Liver (tissue), 9 donors: ENCODE results near the gene ARAP2. TPM values are rescaled to one million over a fixed set of nuclear protein-coding genes. Genes with fewer than 3 reads are reported as not detected.

Experiments
- DNase-seq: peaks from one replicate; pipeline ENCODE4 v3.0.0-alpha.2; 2017; ENCODE audit warnings: low spot score
- H3K27ac ChIP-seq, 2 donors: one replicate each; pipeline ENCODE4 v1.7.0; 2013; ENCODE audit warnings: inconsistent platforms in 2 of 2, low read length in 2 of 2, control low read depth in 1 of 2, low read depth in 1 of 2, mild to moderate bottlenecking in 1 of 2
- H3K27me3 ChIP-seq, 4 donors: one replicate each; pipeline versions ENCODE4 v1.6.1 to v1.7.0; 2013; ENCODE audit warnings: low read length in 3 of 4, inconsistent platforms in 1 of 4, mild to moderate bottlenecking in 1 of 4, moderate library complexity in 1 of 4; ENCODE audit not compliant: control insufficient read depth in 4 of 4, insufficient read depth in 4 of 4
- H3K36me3 ChIP-seq, 4 donors: one replicate each; pipeline versions ENCODE4 v1.6.1 to v1.7.0; 2013; ENCODE audit warnings: low read length in 3 of 4, mild to moderate bottlenecking in 3 of 4, low read depth in 1 of 4, moderate library complexity in 1 of 4; ENCODE audit not compliant: control insufficient read depth in 4 of 4, insufficient read depth in 3 of 4
- H3K4me1 ChIP-seq, 4 donors: one replicate each; pipeline versions ENCODE4 v1.6.1 to v1.7.0; 2013; ENCODE audit warnings: low read length in 3 of 4, mild to moderate bottlenecking in 3 of 4, moderate library complexity in 1 of 4; ENCODE audit not compliant: control insufficient read depth in 4 of 4, insufficient read depth in 4 of 4
- H3K4me3 ChIP-seq, 3 donors: one replicate each; pipeline versions ENCODE4 v1.6.1 to v1.7.0; 2013; ENCODE audit warnings: low read length in 3 of 3, control low read depth in 1 of 3, low read depth in 1 of 3, mild to moderate bottlenecking in 1 of 3
- H3K9ac ChIP-seq, 2 donors: one replicate each; pipeline ENCODE4 v1.7.0; 2013; ENCODE audit warnings: low read length in 2 of 2, mild to moderate bottlenecking in 2 of 2, moderate library complexity in 2 of 2, control low read depth in 1 of 2, low read depth in 1 of 2
- H3K9me3 ChIP-seq, 4 donors: one replicate each; pipeline versions ENCODE4 v1.6.1 to v1.7.0; 2013; ENCODE audit warnings: low read length in 3 of 4; ENCODE audit not compliant: control insufficient read depth in 4 of 4
- EGR1 ChIP-seq, 2 donors: IDR thresholded peaks; 2 replicates each; pipeline ENCODE4 v1.6.1; 2016 to 2018; ENCODE audit warnings: antibody characterized with exemption in 2 of 2, low read depth in 2 of 2
- FOXA1 ChIP-seq: IDR thresholded peaks from 2 replicates; pipeline ENCODE4 v1.6.1; 2016; ENCODE audit warnings: antibody characterized with exemption
- FOXA2 ChIP-seq: IDR thresholded peaks from 2 replicates; pipeline ENCODE4 v1.6.1; 2016; ENCODE audit warnings: antibody characterized with exemption
- GABPA ChIP-seq, 2 donors: IDR thresholded peaks in 1 of 2; conservative IDR thresholded peaks in 1 of 2; 2 replicates each; pipeline ENCODE4 v1.6.1; 2016; ENCODE audit warnings: antibody characterized with exemption in 2 of 2, mild to moderate bottlenecking in 1 of 2, moderate library complexity in 1 of 2
- HNF4A ChIP-seq, 2 donors: conservative IDR thresholded peaks; 2 replicates each; pipeline ENCODE4 v1.6.1; 2016; ENCODE audit warnings: antibody characterized with exemption in 2 of 2, mild to moderate bottlenecking in 2 of 2
- HNF4G ChIP-seq: IDR thresholded peaks from 2 replicates; pipeline ENCODE4 v1.6.1; 2016; ENCODE audit warnings: antibody characterized with exemption
- JUND ChIP-seq, 2 donors: IDR thresholded peaks; 2 replicates each; pipeline ENCODE4 v1.6.1; 2016; ENCODE audit warnings: antibody characterized with exemption in 2 of 2
- NR2F2 ChIP-seq: IDR thresholded peaks from 2 replicates; pipeline ENCODE4 v1.6.1; 2016; ENCODE audit warnings: antibody characterized with exemption
- RAD21 ChIP-seq, 2 donors: IDR thresholded peaks; 2 replicates each; pipeline ENCODE4 v1.6.1; 2016; ENCODE audit warnings: antibody characterized with exemption in 2 of 2, mild to moderate bottlenecking in 2 of 2
- RXRA ChIP-seq, 2 donors: IDR thresholded peaks; 2 replicates each; pipeline ENCODE4 v1.6.1; 2017 to 2018; ENCODE audit warnings: antibody characterized with exemption in 2 of 2, mild to moderate bottlenecking in 1 of 2
- SP1 ChIP-seq: IDR thresholded peaks from 2 replicates; pipeline ENCODE4 v1.6.1; 2018; ENCODE audit warnings: antibody characterized with exemption, mild to moderate bottlenecking
- TAF1 ChIP-seq: conservative IDR thresholded peaks from 2 replicates; pipeline ENCODE4 v1.6.1; 2016; ENCODE audit warnings: antibody characterized with exemption, mild to moderate bottlenecking
- YY1 ChIP-seq: IDR thresholded peaks from 2 replicates; pipeline ENCODE4 v1.6.1; 2016; ENCODE audit warnings: antibody characterized with exemption, mild to moderate bottlenecking
- WGBS: extraction: QIAGEN DNeasy Blood & Tissue Kit; methylation state at CpG from one replicate; pipeline ENCODE4 v1.1.7; 2013; 5-methylcytosine and 5-hydroxymethylcytosine counted together
- polyA plus RNA-seq, 2 donors: library from polyadenylated mRNA; stranded (reverse) in 1 of 2; unstranded in 1 of 2; fragments of 200-250 nt in 1 of 2; fragments of >200 nt in 1 of 2; fragmentation: Nextera tagmentation in 1 of 2; extraction: Ambion mirVana in 1 of 2; gene quantifications; one replicate each; pipeline versions ENCODE4 v1.2.1 to v1.2.3, GENCODE V29; 2013 to 2015
- total RNA-seq, 2 donors: library from RNA; depleted of rRNA; stranded (reverse); fragments of >200 nt; gene quantifications; one replicate each; pipeline ENCODE4 v1.2.3, GENCODE V29; 2014
- TF ChIP-seq, protein P1 (sequence below): IDR thresholded peaks from 2 replicates; pipeline ENCODE4 v1.6.1; 2016; ENCODE audit warnings: antibody characterized with exemption
- TF ChIP-seq, protein P2 (sequence below): IDR thresholded peaks from 2 replicates; pipeline ENCODE4 v1.6.1; 2016; ENCODE audit warnings: antibody characterized with exemption
- TF ChIP-seq, protein P3 (sequence below): IDR thresholded peaks from 2 replicates; pipeline ENCODE4 v1.6.1; 2016; ENCODE audit warnings: antibody characterized with exemption, mild to moderate bottlenecking
- TF ChIP-seq, protein P4 (sequence below): fragments of 150-350 bp; IDR thresholded peaks from 2 replicates; pipeline ENCODE4 v1.5.1; 2017; ENCODE audit warnings: improper control_type of control experiment, low read depth, low read length; ENCODE audit not compliant: missing input control
- TF ChIP-seq, protein P5 (sequence below): IDR thresholded peaks from 2 replicates; pipeline ENCODE4 v1.6.1; 2016; ENCODE audit warnings: antibody characterized with exemption
- donor health status: healthy.
- donor health status: healthy.
- donor health status: healthy.
- donor health status: healthy.
- donor health status: healthy.

Gene ARAP2
- total and polyA plus RNA-seq, 4 donors, result 1.6 to 23.6 (median 5.4) TPM

DNA sequence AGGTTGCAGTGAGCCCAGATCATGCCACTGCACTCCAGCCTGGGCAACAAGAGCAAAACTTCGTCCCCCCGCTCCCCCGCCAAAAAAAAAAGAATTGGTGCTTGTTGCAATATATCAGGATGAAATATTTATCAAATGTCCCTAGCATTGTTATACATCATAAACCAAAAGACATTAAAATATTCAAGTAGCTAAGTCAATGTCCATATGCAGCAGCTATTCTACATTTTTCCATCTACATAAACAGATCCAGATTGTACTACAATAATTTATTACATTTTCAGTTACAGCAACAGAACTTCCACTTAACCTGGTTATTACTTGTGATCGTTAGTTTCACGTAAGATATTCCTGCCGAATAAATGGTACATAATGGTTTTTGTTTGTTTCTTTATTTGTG, 64.1 kb downstream of the ARAP2 start:
- WGBS, result 96% methylated on average over 6 of the region's 6 CpGs
- no peak overlapping the region for H3K9ac ChIP-seq
- TF ChIP-seq, protein P1, sequence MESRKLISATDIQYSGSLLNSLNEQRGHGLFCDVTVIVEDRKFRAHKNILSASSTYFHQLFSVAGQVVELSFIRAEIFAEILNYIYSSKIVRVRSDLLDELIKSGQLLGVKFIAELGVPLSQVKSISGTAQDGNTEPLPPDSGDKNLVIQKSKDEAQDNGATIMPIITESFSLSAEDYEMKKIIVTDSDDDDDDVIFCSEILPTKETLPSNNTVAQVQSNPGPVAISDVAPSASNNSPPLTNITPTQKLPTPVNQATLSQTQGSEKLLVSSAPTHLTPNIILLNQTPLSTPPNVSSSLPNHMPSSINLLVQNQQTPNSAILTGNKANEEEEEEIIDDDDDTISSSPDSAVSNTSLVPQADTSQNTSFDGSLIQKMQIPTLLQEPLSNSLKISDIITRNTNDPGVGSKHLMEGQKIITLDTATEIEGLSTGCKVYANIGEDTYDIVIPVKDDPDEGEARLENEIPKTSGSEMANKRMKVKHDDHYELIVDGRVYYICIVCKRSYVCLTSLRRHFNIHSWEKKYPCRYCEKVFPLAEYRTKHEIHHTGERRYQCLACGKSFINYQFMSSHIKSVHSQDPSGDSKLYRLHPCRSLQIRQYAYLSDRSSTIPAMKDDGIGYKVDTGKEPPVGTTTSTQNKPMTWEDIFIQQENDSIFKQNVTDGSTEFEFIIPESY, result no peak
- TF ChIP-seq SP1 (no peak), FOXA1 (no peak), HNF4A (conservative IDR thresholded peaks at IDR 0.05) (no peak), RAD21 (IDR thresholded peaks at IDR 0.05) (no peak), NR2F2 (no peak), YY1 (no peak), EGR1 (IDR thresholded peaks at IDR 0.05; ENCODE audit: low read depth in 2 of 2) (no peak), RXRA (IDR thresholded peaks at IDR 0.05) (no peak), TAF1 (no peak), HNF4G (no peak), GABPA (IDR thresholded peaks at IDR 0.05 in 1 of 2, conservative IDR thresholded peaks at IDR 0.05 in 1 of 2) (no peak), JUND (IDR thresholded peaks at IDR 0.05) (no peak), FOXA2 (no peak)
- TF ChIP-seq, protein P2, sequence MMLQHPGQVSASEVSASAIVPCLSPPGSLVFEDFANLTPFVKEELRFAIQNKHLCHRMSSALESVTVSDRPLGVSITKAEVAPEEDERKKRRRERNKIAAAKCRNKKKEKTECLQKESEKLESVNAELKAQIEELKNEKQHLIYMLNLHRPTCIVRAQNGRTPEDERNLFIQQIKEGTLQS, result no peak
- TF ChIP-seq, protein P3, sequence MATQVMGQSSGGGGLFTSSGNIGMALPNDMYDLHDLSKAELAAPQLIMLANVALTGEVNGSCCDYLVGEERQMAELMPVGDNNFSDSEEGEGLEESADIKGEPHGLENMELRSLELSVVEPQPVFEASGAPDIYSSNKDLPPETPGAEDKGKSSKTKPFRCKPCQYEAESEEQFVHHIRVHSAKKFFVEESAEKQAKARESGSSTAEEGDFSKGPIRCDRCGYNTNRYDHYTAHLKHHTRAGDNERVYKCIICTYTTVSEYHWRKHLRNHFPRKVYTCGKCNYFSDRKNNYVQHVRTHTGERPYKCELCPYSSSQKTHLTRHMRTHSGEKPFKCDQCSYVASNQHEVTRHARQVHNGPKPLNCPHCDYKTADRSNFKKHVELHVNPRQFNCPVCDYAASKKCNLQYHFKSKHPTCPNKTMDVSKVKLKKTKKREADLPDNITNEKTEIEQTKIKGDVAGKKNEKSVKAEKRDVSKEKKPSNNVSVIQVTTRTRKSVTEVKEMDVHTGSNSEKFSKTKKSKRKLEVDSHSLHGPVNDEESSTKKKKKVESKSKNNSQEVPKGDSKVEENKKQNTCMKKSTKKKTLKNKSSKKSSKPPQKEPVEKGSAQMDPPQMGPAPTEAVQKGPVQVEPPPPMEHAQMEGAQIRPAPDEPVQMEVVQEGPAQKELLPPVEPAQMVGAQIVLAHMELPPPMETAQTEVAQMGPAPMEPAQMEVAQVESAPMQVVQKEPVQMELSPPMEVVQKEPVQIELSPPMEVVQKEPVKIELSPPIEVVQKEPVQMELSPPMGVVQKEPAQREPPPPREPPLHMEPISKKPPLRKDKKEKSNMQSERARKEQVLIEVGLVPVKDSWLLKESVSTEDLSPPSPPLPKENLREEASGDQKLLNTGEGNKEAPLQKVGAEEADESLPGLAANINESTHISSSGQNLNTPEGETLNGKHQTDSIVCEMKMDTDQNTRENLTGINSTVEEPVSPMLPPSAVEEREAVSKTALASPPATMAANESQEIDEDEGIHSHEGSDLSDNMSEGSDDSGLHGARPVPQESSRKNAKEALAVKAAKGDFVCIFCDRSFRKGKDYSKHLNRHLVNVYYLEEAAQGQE, result no peak
- TF ChIP-seq, protein P4, sequence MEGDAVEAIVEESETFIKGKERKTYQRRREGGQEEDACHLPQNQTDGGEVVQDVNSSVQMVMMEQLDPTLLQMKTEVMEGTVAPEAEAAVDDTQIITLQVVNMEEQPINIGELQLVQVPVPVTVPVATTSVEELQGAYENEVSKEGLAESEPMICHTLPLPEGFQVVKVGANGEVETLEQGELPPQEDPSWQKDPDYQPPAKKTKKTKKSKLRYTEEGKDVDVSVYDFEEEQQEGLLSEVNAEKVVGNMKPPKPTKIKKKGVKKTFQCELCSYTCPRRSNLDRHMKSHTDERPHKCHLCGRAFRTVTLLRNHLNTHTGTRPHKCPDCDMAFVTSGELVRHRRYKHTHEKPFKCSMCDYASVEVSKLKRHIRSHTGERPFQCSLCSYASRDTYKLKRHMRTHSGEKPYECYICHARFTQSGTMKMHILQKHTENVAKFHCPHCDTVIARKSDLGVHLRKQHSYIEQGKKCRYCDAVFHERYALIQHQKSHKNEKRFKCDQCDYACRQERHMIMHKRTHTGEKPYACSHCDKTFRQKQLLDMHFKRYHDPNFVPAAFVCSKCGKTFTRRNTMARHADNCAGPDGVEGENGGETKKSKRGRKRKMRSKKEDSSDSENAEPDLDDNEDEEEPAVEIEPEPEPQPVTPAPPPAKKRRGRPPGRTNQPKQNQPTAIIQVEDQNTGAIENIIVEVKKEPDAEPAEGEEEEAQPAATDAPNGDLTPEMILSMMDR, result no peak
- TF ChIP-seq, protein P5, sequence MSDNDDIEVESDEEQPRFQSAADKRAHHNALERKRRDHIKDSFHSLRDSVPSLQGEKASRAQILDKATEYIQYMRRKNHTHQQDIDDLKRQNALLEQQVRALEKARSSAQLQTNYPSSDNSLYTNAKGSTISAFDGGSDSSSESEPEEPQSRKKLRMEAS, result no peak
- H3K27me3 ChIP-seq, result no peaks in the 10 kb centered on the region
- peaks cover 0 to 9% (median under 1%) of the 10 kb centered on the region in 4 donors for H3K36me3 ChIP-seq
- H3K4me1 ChIP-seq, result no peaks in the 10 kb centered on the region
- DNase-seq, result no peak
- H3K9me3 ChIP-seq, result no peaks in the 10 kb centered on the region
- no peak overlapping the region for H3K4me3 ChIP-seq
- H3K27ac ChIP-seq, result no peak overlapping the region
